Measurements from ENCODE around the gene LHX4. TPM values are rescaled to one million over a fixed set of nuclear protein-coding genes. Genes with fewer than 3 reads are reported as not detected.

LHX4 gene
- total and polyA plus RNA-seq, 2 donors from 2014 or later, result 0.37 TPM; not detected in 1

DNA sequence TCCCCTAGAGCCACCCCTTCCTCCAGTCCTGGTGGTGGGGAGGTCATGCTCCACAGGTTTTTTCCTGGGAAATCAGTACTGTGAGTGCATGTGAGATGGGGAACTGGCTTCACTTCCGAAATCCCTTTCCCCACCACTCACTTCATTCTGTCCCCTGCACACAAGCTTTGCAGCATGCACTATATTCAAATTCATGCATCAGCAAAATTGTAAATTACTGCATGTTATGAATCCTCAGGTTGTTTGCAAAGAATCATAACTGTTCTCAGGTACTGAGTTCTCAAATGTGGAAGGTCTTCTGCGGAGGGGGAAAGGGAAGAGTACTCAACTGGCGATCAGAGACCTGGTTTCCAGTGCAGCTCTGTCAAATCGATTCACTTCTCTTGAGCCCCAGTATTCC is 42.3 kb downstream of the LHX4 start:
- H3K27me3 ChIP-seq (ENCODE audit: control insufficient read depth, insufficient read depth, low read length), result no peaks in the 10 kb centered on the region
- no peaks in the 10 kb centered on the region for H3K9me3 ChIP-seq (ENCODE audit: control insufficient read depth in 2 of 3, insufficient read depth in 1 of 3, low read length in 3 of 3)
- peaks cover 0 to 18% (median 3%) of the 10 kb centered on the region in 3 donors for H3K4me1 ChIP-seq (ENCODE audit: control insufficient read depth in 2 of 3, insufficient read depth in 2 of 3, low read depth in 1 of 3, low read length in 3 of 3)
- FAIRE-seq (no peak), DNase-seq (no peak)
- H3K9ac ChIP-seq (ENCODE audit: low read length in 3 of 3), result no peak overlapping the region
- intact Hi-C loops (cut with DNase I), result no loop called here
- H3K4me3 ChIP-seq (ENCODE audit: low read length in 3 of 3), result no peak overlapping the region
- TF ChIP-seq, protein P1, sequence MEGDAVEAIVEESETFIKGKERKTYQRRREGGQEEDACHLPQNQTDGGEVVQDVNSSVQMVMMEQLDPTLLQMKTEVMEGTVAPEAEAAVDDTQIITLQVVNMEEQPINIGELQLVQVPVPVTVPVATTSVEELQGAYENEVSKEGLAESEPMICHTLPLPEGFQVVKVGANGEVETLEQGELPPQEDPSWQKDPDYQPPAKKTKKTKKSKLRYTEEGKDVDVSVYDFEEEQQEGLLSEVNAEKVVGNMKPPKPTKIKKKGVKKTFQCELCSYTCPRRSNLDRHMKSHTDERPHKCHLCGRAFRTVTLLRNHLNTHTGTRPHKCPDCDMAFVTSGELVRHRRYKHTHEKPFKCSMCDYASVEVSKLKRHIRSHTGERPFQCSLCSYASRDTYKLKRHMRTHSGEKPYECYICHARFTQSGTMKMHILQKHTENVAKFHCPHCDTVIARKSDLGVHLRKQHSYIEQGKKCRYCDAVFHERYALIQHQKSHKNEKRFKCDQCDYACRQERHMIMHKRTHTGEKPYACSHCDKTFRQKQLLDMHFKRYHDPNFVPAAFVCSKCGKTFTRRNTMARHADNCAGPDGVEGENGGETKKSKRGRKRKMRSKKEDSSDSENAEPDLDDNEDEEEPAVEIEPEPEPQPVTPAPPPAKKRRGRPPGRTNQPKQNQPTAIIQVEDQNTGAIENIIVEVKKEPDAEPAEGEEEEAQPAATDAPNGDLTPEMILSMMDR (IDR thresholded peaks at IDR 0.05; ENCODE audit: borderline replicate concordance, extremely low read depth, insufficient read depth), result no peak
- peaks cover 0 to 3% (median 2%) of the 10 kb centered on the region in 3 donors for H3K36me3 ChIP-seq (ENCODE audit: control insufficient read depth in 2 of 3, insufficient read depth in 3 of 3, low read length in 3 of 3)
- no peak overlapping the region for H3K27ac ChIP-seq (ENCODE audit: low read depth in 2 of 2, low read length in 2 of 2)

DNA sequence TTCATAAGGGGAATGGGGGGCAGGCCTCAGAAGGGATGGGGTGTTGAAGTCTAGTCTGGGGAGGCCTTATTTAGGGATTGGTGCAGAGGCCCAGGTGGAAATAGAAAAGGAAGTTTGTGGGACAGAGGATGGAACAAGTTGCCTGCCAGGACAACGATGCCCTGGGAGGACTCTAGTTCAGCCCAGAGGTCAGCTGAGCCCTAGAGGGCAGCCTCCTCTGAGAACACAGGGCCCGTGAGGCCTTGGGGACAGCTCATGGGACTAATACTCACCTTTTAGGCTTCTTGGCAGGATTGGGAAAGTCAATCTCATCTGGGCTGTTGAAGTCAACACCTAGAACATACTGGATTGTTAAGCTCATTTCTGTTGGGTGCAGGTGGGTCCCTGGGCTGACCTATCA is 43.0 kb downstream of the LHX4 start:
- peaks cover 0 to 2% (median 2%) of the 10 kb centered on the region in 3 donors for H3K36me3 ChIP-seq (ENCODE audit: control insufficient read depth in 2 of 3, insufficient read depth in 3 of 3, low read length in 3 of 3)
- no peak overlapping the region for H3K27ac ChIP-seq (ENCODE audit: low read depth in 2 of 2, low read length in 2 of 2)
- H3K9me3 ChIP-seq (ENCODE audit: control insufficient read depth in 2 of 3, insufficient read depth in 1 of 3, low read length in 3 of 3), result no peaks in the 10 kb centered on the region
- H3K4me1 ChIP-seq (ENCODE audit: control insufficient read depth in 2 of 3, insufficient read depth in 2 of 3, low read depth in 1 of 3, low read length in 3 of 3), result peaks cover 0 to 18% (median 3%) of the 10 kb centered on the region in 3 donors
- TF ChIP-seq, protein P1 (IDR thresholded peaks at IDR 0.05; ENCODE audit: borderline replicate concordance, extremely low read depth, insufficient read depth), result no peak
- DNase-seq (no peak), FAIRE-seq (no peak)
- no peak overlapping the region for H3K9ac ChIP-seq (ENCODE audit: low read length in 3 of 3)
- no peak overlapping the region for H3K4me3 ChIP-seq (ENCODE audit: low read length in 3 of 3)
- intact Hi-C loops (cut with DNase I), result no loop called here
- H3K27me3 ChIP-seq (ENCODE audit: control insufficient read depth, insufficient read depth, low read length), result no peaks in the 10 kb centered on the region

DNA sequence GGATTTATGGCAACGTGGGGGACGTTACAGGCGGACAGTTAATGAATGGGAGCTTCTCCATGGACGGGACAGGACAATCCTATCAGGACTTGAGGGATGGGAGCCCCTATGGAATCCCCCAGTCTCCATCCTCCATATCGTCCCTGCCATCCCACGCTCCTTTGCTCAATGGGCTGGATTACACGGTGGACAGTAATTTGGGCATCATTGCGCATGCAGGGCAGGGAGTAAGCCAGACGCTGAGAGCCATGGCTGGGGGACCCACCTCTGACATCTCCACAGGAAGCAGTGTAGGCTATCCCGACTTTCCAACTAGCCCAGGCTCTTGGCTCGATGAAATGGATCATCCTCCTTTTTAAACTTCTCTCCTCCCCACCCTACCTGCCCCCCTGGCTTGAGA is 44.2 kb downstream of the LHX4 start:
- FAIRE-seq, result no peak
- no peaks in the 10 kb centered on the region for H3K27me3 ChIP-seq (ENCODE audit: control insufficient read depth, insufficient read depth, low read length)

More for the DNA sequence above, 44.2 kb downstream of the LHX4 start:
- no peak overlapping the region for H3K9ac ChIP-seq (ENCODE audit: low read length in 3 of 3)
- TF ChIP-seq, protein P1 (IDR thresholded peaks at IDR 0.05; ENCODE audit: borderline replicate concordance, extremely low read depth, insufficient read depth), result no peak
- H3K4me1 ChIP-seq (ENCODE audit: control insufficient read depth in 2 of 3, insufficient read depth in 2 of 3, low read depth in 1 of 3, low read length in 3 of 3), result peaks cover 0 to 18% (median 3%) of the 10 kb centered on the region in 3 donors
- no peaks in the 10 kb centered on the region for H3K9me3 ChIP-seq (ENCODE audit: control insufficient read depth in 2 of 3, insufficient read depth in 1 of 3, low read length in 3 of 3)
- H3K36me3 ChIP-seq (ENCODE audit: control insufficient read depth in 2 of 3, insufficient read depth in 3 of 3, low read length in 3 of 3), result peaks cover 0 to 2% (median 0%) of the 10 kb centered on the region in 3 donors
- no peak for DNase-seq
- H3K4me3 ChIP-seq (ENCODE audit: low read length in 3 of 3), result no peak overlapping the region
- intact Hi-C loops (cut with DNase I), result no loop called here
- no peak overlapping the region for H3K27ac ChIP-seq (ENCODE audit: low read depth in 2 of 2, low read length in 2 of 2)
